Vagina (tissue), 2 donors: ENCODE results near the gene CT45A8. TPM values are rescaled to one million over a fixed set of nuclear protein-coding genes. Genes with fewer than 3 reads are reported as not detected.
"Not testable (repeated sequence)": the region's sequence is repeated elsewhere in the genome, so short reads cannot be mapped to it uniquely, and the experiment has no call there.

Source experiments
- DNase-seq, 2 donors: peaks; one replicate each; pipeline ENCODE4 v3.0.0-alpha.2; 2017; ENCODE audit errors: extremely low spot score in 2 of 2
- H3K27ac ChIP-seq: fragments of 200-600 bp; sonication (generic); one replicate; pipeline ENCODE4 v1.5.1; 2019
- H3K27me3 ChIP-seq: fragments of 200-600 bp; sonication (generic); one replicate; pipeline ENCODE4 v1.5.1; 2019
- H3K36me3 ChIP-seq, 2 donors: fragments of 200-600 bp; sonication (generic); one replicate each; pipeline ENCODE4 v1.5.1; 2017 to 2019
- H3K4me1 ChIP-seq: fragments of 200-600 bp; sonication (generic); one replicate; pipeline ENCODE4 v1.5.1; 2019
- H3K4me3 ChIP-seq, 2 donors: fragments of 200-600 bp; sonication (generic); 1 replicate in 1 of 2; 2 replicates in 1 of 2; pipeline ENCODE4 v1.5.1; 2016 to 2019
- H3K9me3 ChIP-seq: fragments of 200-600 bp; sonication (generic); one replicate; pipeline ENCODE4 v1.5.1; 2019
- intact Hi-C: fragments of 100-400 bp; cut with DNase I; formaldehyde crosslinking; loops from one replicate; pipeline ENCODE4 v1.15.1; 2023
- total RNA-seq: library from RNA; depleted of rRNA; stranded (reverse); fragments of >200 nt; gene quantifications from one replicate; pipeline ENCODE4 v1.2.3, GENCODE V29; 2016

Gene CT45A8
- total RNA-seq, 1 donor from 2014 or later = not detected

DNA sequence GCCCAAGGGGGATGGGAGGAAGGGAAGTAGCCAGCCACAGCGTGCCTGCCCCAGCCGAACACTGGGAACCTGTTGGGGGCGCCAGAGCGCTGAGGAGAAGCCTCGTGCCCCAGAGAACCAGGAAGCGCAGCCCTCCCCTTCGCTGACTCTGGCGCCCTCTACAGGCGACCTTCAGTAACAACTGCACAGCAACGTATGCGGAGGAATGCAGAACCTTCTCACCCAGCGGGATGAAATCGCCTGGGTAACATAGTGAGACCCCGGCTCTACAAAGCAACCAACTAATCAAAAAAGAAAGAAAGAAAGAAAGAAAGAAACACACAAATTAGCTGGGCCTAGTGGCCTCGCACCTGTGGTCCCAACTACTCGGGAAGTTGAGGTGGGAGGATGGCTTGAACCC, 51.7 kb downstream of the CT45A8 start, which contains the start of gene CT45A6:
CT45A6 (minus strand) TSS at position 101 of the 400 bp plus-strand sequence. CDS start 3,794 bp downstream, outside the sequence.
- intact Hi-C loops, H3K9me3 ChIP-seq, H3K4me3 ChIP-seq, H3K27me3 ChIP-seq, H3K4me1 ChIP-seq, H3K27ac ChIP-seq, DNase-seq, H3K36me3 ChIP-seq: not testable (repeated sequence)

Other genes starting within 250 kb of the CT45A8 start
- gene CT45A1, start 140.9 kb downstream of the CT45A8 start, total RNA-seq = not detected
- not detected for gene CT45A3, start 86.3 kb downstream of the CT45A8 start, total RNA-seq
- not detected for gene CT45A5, start 69.0 kb downstream of the CT45A8 start, total RNA-seq
- not detected for gene CT45A6, start 51.8 kb downstream of the CT45A8 start, total RNA-seq
- gene CT45A2, start 34.5 kb downstream of the CT45A8 start, total RNA-seq = not detected
- not detected for gene CT45A7, start 17.3 kb downstream of the CT45A8 start, total RNA-seq
- not detected for gene CT45A9, start 17.3 kb upstream of the CT45A8 start, total RNA-seq
- not detected for gene CT45A10, start 38.9 kb upstream of the CT45A8 start, total RNA-seq
- gene SAGE1, start 39.2 kb upstream of the CT45A8 start, total RNA-seq = not detected
- 18.9 TPM for gene MMGT1, start 119.5 kb upstream of the CT45A8 start, total RNA-seq
- gene SLC9A6, start 130.9 kb upstream of the CT45A8 start, total RNA-seq = 12.8 TPM